GM13976 (cell line): ENCODE results near the gene CAMK4.
A peak's percentile ranks its signal among the peaks of the same experiment; 100 is the strongest.

Source experiments
- DNase-seq: peaks from one replicate; pipeline ENCODE4 v3.0.0; 2012; ENCODE audit warnings: low spot score
- in situ Hi-C: fragments of 300-500 bp; cut with MboI; formaldehyde crosslinking; loops from one replicate; pipeline ENCODE4 v1.12.0; 2022; ENCODE audit warnings: low sequenced_read_pairs, mixed read lengths, inconsistent platforms; ENCODE audit not compliant: unreplicated experiment
- TF ChIP-seq, protein P1 (sequence below): IDR thresholded peaks from 2 replicates; pipeline ENCODE4 v1.5.1; 2012; ENCODE audit warnings: borderline replicate concordance, mild to moderate bottlenecking; ENCODE audit not compliant: insufficient read depth; ENCODE audit errors: extremely low read depth, missing control alignments, control extremely low read depth

The CAMK4 gene

DNA sequence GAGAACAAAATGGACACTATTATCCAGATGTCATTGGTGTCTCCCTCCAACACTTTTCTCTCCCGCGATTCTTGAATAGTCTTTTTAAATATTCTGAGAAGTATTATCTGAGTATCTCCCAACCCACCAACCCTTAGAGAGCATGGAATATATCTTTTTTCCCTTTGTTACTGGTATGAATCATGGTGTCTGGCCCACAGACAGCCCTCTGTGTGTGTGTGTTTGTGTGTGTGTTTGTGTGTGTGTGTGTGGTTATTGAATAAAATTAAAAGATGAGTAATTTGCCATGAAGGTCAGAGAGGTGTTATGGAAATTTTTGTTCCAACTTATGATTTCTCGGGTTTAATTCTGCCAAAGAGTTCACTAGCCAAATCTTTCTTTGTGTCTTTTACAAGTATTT, 47.7 kb downstream of the CAMK4 start:
- in situ Hi-C loops = loop anchor here (25.0 kb wide), 1 partner anchor 510 kb away; no protein-coding TSS in a partner anchor
- TF ChIP-seq, protein P1, sequence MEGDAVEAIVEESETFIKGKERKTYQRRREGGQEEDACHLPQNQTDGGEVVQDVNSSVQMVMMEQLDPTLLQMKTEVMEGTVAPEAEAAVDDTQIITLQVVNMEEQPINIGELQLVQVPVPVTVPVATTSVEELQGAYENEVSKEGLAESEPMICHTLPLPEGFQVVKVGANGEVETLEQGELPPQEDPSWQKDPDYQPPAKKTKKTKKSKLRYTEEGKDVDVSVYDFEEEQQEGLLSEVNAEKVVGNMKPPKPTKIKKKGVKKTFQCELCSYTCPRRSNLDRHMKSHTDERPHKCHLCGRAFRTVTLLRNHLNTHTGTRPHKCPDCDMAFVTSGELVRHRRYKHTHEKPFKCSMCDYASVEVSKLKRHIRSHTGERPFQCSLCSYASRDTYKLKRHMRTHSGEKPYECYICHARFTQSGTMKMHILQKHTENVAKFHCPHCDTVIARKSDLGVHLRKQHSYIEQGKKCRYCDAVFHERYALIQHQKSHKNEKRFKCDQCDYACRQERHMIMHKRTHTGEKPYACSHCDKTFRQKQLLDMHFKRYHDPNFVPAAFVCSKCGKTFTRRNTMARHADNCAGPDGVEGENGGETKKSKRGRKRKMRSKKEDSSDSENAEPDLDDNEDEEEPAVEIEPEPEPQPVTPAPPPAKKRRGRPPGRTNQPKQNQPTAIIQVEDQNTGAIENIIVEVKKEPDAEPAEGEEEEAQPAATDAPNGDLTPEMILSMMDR = no peak
- DNase-seq = no peak

DNA sequence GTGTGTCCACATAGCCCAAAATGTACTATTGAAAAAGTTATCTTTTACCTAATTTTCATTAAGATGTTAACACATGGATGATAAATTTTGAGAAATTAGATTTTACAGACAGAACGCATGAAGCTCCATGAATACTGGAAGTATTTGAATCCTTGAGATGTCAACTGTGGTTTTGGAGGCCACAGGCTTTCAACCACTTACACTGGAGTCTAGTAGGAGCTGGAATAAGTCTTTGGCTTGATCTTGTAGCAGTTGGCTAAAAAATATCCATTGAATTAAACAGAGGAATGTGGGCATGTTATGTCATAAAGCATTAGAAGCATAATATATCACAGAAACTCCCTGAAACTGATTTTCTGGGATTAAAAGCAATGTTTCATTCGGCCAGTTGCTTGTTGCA, 52.9 kb downstream of the CAMK4 start:
- DNase-seq = no peak
- in situ Hi-C loops = no loop called here
- TF ChIP-seq, protein P1 = no peak

DNA sequence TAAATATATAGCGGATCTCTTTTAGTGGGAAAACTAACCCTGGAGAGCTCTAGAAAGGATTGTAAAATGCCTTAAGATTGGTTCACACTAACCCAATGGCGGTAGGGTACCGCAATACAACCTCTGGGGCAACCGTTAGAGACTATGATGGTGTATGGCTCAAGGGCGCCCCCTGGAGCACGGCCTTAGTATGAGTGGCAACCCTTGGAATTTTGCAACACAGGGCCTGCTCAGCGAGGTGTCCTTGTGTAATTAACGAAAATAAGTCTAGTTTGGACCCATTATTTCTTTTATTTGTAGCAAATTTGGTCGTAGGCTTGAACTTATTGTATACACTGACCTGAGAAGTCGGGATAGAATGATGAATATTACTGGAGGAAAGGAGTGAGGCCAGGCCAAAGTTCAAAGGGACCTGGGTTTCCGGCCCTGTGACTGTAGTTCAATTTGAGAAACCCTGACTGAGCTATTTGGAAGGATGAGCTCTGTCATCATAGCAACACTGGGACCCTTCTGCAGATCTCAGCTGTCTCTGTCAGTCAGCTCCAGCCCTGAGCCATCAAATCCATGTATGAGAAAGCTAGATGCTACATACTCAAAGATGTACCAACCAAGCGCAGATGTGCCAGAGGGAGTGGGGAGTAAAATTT, 54.8 kb downstream of the CAMK4 start:
- peak; percentile 55 for DNase-seq
- in situ Hi-C loops = no loop called here
- TF ChIP-seq, protein P1 = peak; percentile 58

DNA sequence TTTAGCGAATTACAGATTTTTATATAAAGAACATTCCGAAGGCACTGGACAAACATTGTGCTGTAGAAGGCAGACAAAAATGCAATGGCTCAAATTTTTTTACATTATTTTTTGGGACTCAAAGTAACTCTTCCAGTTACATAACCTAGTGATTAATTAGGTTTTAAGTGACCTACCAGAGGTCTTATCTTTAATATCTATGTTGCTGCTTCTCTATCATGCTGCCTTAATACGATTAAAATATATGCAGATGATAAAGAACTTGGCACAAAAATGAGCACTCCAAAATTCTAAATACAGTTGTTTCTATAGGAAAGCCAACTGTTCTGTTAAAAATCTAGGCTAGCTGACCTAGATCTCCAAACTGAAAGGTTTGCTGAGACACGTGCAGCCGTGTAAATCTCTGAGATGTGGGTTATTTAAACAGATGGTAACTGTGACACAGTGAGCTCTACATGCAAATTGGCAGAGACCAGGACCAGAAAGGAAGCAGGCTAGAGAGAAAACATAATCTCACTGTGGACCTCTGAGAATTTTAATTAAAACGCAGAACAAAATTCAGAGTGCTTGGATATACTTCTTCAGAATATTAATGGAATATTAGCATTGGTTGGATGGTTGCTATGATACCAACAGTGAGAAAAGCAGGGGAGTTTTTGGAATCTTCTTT, 56.2 kb downstream of the CAMK4 start:
- TF ChIP-seq, protein P1 = no peak
- in situ Hi-C loops = loop anchor here (10.0 kb wide), 1 partner anchor 116 kb away; no protein-coding TSS in a partner anchor
- no peak for DNase-seq

DNA sequence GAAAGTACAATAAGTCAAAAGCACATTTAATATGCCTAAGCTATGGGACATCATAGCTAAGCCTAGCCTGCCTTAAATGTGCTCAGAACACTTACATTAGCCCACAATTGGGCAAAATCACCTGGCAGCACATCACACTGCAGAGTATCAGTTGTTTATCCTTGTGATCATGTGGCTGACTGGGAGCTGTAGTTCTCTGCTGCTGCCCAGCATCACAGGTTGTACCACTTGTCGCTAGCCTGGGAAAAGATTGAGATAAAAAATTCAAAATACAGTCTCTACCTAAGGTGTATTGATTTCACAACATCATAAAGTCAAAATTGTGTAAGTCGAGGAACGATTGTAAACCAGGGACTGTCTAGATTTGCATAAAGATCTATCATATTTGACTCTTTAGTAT, 58.6 kb downstream of the CAMK4 start:
- no peak for DNase-seq
- in situ Hi-C loops = loop anchor here (10.0 kb wide), 1 partner anchor 118 kb away; no protein-coding TSS in a partner anchor
- TF ChIP-seq, protein P1 = no peak

DNA sequence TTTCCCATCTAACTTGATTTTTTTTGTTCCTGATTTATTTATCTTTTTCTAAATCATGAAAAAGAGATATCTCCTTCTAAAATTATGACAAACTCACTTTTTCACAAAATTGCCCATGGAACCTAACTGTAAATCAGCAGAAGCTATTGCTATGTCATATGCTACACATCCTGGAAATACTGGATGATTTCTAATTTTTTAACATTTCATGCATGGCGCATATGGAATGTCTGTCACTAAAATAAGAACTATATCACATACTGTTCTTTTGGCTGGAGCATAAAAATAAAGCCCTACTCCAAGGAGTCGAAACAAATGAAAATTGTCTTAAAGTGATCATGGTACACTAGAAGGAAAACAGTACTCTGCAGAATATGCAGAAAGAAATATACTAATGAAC, 60.6 kb downstream of the CAMK4 start:
- DNase-seq = no peak
- in situ Hi-C loops = loop anchor here (10.0 kb wide), 1 partner anchor 120 kb away; no protein-coding TSS in a partner anchor
- TF ChIP-seq, protein P1 = no peak
